ENCODE data around the gene BCLAF1.

GRCh38 chr6:136290410-136291010 is 864 bp upstream of the BCLAF1 start:
- TF ChIP-seq L3MBTL2 (conservative IDR thresholded peaks at IDR 0.05) (peak; percentile 90), ELF4 (IDR thresholded peaks at IDR 0.05) (no peak), BHLHE40 (IDR thresholded peaks at IDR 0.05; ENCODE audit: borderline replicate concordance) (no peak), FOXK2 (IDR thresholded peaks at IDR 0.05) (no peak), LEF1 (IDR thresholded peaks at IDR 0.05; ENCODE audit: borderline replicate concordance) (peak; percentile 52; the same call in 1 of the 2 replicates), TARDBP (IDR thresholded peaks at IDR 0.05) (no peak), ARNT (IDR thresholded peaks at IDR 0.05) (peak; percentile 86), FOXM1 (IDR thresholded peaks at IDR 0.05; ENCODE audit: borderline replicate concordance) (no peak), SP1 (IDR thresholded peaks at IDR 0.05) (no peak)

Measured in HEK293T (cell line).